NOMO-1 treated with DMSO at 0.1 percent for 48 hours (cell line): ENCODE results near the gene FADD.
"Not testable (repeated sequence)": the region's sequence is repeated elsewhere in the genome, so short reads cannot be mapped to it uniquely, and the experiment has no call there.

Source experiments
- DNase-seq: peaks from one replicate; lab custom pipeline; 2025; ENCODE audit not compliant: unreplicated experiment; lab: John Stamatoyannopoulos, UW

FADD gene

DNA sequence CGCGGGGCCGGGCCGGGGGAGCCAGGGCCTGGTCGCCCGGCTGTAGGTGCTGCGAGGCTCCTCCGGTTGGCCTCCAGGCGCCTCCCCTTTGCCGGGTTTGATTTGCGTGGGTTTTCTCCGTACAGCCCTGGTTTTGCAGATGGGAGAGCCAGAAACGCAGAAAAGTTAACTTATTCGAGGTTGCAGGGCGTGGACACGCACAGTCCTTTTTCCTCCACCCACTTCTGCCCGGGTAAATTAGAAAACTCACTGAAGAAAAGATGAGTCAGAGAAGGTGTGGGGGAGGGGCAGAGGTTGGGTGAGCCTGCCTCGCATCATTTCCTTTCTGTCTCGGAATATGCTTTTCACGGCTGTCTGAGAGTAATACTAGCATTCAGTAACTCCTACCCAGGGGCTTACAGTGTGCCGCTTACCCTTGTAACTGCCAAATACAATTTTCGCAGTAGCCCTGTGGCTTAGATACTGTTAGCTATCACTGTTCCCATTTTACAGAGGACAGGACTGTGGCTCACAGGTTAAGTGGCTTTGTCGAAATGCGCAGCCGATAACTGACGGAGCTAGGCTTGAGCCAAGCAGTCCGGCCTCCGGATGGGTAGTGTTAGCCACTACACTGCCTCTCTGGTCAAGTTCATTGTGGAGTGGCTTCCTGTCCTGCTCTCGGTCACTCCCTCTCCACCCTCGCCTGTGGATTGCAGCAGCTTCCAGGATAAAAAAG is 812 bp downstream of the FADD start:
- peak; percentile 84 for DNase-seq

DNA sequence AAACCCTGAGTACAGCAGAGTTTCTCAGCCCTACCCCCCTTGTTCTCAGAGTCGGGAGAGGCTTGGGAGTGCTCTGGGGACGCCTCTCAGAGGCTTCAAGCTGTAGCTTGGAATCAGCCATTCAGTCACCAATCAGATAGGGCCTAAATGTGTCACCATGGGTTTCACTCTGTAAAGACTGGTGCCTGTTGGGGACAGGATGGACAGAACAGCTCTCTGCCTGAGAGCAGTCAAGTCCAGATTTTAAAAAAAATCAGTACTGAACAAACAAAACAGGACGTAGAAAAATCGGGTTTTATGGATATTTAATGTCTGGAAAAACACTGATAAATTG is 1.3 kb downstream of the FADD start:
- DNase-seq, result no peak

DNA sequence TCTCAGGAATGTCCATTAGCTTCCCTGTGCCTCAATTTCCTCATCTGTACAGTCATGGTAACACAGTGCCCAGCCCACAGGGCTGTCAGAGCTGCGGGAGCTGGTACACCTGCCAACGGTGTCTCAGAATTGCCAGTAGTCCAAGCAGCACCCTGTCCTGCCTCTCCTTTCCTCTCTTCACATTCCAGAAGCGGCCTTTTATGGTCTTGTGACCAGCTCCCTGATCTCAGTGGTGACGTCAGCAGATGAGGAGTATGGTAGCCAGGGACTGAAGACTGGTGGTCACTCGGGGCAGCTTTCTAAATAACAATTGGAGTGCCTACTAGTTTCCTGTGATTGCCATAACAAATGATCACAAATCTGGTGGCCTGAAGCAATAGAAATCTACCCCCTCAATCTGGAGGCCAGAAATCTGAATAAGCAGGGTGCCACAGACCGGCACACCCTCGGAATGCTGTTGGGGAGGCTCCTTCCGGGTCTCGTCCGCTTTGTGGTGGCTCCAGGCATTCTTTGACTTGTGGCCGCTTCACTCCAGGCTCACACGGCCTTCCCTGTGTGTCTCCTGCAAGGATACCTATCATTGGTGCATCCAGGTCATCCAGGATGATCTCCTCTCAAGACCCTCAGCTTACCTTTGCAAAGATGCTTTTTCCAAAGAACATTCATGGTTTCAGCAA is 2.1 kb downstream of the FADD start:
- DNase-seq, result no peak

DNA sequence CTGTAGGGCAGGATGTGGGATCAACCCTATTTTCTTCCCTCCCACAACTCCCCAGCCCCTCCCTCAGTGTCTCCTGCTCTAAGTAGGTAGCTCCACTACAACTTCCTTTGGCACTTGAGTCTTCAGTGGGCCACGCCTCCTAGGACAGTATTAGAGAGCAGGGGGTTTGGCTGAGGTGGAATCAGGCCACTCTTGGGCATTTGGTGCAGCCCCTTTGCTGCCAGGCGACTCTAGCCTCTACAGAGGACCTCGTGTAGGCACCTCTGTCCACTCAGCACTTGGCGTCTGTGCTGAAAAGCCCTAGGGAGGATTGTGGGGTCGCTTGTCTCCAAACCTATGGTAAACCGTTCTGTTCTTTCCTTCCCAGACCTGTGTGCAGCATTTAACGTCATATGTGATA is 2.7 kb downstream of the FADD start:
- DNase-seq, result no peak

DNA sequence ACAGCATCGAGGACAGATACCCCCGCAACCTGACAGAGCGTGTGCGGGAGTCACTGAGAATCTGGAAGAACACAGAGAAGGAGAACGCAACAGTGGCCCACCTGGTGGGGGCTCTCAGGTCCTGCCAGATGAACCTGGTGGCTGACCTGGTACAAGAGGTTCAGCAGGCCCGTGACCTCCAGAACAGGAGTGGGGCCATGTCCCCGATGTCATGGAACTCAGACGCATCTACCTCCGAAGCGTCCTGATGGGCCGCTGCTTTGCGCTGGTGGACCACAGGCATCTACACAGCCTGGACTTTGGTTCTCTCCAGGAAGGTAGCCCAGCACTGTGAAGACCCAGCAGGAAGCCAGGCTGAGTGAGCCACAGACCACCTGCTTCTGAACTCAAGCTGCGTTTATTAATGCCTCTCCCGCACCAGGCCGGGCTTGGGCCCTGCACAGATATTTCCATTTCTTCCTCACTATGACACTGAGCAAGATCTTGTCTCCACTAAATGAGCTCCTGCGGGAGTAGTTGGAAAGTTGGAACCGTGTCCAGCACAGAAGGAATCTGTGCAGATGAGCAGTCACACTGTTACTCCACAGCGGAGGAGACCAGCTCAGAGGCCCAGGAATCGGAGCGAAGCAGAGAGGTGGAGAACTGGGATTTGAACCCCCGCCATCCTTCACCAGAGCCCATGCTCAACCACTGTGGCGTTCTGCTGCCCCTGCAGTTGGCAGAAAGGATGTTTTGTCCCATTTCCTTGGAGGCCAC is 3.3 kb downstream of the FADD start:
- DNase-seq, result no peak

DNA sequence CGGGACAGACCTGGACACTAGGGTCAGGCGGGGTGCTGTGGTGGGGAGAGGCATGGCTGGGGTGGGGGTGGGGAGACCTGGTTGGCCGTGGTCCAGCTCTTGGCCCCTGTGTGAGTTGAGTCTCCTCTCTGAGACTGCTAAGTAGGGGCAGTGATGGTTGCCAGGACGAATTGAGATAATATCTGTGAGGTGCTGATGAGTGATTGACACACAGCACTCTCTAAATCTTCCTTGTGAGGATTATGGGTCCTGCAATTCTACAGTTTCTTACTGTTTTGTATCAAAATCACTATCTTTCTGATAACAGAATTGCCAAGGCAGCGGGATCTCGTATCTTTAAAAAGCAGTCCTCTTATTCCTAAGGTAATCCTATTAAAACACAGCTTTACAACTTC is 3.9 kb downstream of the FADD start:
- DNase-seq, result no peak

DNA sequence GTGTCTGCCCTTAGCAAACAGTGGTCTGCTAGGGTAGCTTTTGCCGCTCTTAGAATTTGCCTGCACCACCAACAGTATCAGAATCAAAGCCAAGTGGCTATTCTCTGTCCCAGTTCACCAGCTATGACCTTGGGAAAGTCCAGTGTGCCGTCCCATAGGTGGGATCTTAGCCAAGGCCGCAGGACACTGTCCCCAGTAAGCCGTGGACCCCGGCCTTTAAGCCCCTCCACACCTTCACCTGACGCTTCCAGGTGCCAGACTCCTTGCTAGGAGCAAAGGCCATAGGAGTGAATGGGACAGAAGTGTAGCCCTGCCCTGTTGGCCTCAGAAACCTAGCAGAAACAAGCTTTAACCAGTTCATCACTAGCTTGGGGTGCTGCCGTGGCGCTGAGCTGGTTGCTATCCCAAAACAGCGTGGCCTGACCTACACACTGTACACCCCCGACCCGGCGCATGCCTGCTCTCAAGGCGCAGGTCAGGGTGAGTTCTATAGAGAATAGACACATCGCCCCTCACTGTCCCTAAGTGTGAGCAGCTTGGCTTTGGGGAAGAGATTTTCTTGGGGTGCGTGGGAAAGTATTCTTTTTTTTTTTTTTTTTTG is 4.5 kb downstream of the FADD start:
- DNase-seq, result no peak

DNA sequence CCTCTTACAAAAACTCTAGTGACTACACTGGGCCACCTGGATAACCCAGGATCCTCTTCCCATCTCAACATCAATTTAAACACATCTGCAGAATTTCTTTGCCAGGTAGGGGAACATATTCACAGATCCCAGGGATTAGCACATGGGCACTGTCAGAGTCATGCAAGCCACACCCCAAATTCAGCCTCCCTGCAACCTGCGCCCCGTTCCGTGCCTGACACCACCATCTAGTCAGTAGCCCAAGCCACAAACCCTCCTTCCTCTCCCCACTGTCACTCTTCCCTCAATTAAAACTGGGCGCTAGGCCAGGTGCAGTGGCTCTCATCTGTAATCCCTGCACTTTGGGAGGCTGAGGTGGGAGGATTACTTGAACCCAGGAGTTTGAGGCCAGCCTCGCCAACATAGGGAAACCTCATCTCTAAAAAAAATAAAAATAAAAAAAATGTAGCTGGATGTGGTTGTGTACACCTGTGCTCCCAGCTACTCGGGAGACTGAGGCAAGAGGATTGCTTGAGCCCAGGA is 6.4 kb downstream of the FADD start:
- no peak for DNase-seq

DNA sequence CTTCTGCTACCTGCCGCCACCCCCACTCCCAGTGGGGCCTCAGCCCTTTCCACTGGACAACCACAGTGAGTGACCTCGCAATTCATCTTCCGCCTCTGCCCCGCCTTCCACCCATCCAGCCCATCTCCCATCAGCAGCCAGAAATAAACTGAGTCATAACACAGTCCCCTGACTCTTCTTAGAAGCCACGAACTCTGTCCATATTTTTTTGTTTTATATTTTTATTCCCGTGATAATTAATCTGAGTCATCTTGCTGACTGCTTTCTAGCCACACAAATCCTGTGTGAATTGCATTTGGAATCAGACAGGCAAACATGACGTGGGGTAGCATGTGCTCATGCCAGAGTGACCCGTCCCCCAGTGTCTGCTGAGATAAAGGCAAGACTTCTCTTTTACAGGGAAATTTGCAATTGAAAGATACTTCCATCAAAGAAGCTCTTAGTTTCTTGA is 7.0 kb downstream of the FADD start:
- no peak for DNase-seq

DNA sequence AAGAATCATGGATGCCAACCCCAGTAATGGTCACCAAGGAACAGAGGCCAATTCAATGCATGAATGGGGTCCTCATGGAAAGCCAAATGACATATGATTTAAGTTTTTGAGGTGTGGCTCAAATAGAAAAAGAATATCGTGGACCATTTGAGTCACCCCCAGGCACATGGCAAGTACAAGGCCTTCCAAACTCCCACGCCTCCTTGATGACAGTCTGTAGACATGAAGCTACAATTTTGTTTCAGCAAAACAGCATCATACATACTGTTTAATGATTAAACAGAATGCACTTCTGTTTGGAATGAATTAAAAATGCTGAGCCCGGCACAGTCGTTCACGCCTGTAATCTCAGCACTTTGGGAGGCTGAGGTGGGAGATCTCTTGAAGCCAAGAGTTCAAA is 7.4 kb downstream of the FADD start:
- DNase-seq, result no peak

DNA sequence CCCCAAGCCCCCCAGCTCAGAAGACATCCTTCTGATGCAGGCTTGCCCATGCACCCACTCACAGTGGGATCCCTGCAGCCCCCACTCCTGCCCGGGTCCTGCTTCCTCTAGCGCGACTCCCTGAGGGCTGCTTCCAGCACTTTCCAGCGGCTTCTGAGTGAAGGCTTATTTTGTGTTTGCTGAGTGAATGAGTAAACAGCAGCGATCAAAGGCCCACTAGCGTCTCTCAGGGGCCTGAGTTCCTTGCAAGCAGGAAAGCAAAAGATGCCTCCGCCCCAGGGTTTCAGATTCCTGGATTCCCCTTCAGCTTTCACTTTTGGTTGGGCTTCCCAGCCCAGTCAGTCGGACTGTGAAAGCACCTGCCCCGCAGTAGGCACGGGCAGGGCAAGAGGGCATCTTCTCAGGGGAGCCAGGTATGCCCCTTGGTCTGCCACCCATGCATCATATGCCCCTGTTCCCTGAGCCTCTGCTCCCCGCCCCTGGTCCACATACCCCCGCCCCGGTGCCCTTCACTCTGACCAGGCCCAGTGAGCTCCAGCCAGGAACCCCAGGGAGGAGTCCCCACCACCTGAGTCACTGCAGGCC is 9.2 kb downstream of the FADD start:
- DNase-seq, result no peak

DNA sequence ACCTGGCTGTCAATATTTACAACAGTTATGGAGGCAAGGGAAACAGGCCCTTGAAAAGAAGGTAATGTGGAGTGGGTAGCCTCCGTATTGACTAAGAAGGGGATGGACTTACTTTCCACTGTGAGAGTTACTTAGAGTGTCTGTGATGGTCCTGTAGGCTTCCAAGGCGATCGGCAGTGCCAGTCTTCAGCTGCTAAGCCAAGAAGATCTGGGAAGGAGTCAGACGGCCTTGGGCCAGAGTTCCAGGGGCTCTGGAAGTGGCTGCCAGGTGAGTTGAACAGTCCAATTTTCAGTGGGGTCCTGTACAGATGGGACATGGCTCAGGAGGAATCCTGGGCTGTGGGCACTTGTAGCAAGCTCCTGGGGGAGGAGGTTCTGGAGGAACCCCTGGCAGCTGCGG is 14.3 kb downstream of the FADD start:
- not testable (repeated sequence) for DNase-seq

DNA sequence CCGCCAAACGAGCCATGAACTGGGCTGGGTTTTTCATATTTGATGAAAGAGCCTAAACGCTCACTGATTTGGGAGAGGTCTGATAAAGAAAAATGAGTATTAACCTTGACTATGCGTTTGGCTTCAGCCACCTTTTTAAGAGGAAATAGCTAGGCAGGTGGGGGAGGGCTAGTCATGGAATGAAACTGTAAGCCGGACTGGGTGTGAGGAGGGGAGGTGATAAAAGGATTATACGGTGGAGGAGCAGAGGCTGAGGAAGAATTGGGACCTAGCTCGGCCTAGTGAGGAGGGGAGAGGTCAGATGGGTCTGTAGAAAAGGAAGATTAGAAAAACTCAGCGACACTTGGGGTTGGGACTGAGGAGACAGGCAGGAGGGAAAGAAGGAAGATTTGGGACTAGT is 15.0 kb downstream of the FADD start:
- DNase-seq, result not testable (repeated sequence)

DNA sequence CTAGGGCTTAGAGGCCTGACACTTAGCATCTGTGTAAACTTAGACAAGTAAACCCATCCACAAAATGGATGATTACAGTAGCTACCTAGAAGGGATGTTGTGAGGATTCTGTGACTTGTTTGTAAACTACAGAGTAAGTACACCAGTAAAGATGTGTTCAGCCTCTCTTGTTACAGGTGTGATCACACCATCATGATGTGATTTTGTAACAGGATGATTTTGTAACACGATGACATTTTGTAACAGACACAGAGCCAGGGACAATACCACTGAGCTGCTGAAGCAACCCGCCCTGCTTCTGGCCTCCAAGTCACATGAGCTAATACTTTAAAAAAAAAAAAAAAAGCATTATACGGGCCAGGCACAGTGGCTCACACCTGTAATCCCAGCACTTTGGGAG is 17.0 kb downstream of the FADD start:
- DNase-seq, result peak; percentile 52

DNA sequence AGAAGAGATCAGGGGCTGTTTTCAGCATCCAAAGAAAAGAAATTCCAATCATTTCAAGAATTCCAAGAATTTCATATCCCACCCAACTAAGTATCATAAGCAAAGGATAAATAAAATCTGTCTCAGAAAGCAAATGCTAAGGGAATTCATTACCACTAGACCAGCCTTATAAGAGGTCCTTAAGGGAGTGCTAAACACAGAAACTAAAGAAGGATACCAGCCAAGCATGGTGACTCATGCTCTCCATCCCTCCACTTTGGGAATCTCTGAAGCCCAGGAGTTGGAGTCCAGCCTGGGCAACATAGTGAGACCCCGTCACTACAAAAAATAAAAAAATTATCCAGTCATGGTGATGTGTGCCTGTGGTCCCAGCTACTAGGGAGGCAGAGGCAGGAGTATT is 17.8 kb downstream of the FADD start:
- no peak for DNase-seq

DNA sequence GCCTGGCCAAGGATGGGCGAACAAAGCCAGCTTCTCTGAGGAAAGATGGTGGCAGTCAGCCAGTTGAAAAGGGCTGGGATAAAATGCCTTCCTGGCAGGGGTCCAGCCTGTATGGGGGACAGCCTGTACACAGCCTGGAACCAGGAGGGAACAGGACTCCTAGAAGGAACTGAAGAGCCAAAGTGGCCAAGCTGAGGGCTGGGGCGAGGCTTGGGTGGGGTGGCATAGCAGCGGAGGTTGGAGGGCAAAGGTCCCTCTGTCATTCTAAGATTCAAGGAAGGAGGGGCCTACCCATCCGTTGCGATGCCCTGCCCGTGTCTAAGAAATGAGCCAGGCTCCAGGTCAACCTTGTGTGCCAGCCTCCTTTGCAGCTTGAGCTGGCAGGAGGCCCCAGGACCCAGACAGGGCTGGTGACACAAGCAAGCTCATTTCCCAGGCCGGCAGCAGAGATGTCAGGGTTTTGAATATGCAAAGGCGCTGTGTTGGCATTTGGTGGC is 22.6 kb downstream of the FADD start:
- no peak for DNase-seq

DNA sequence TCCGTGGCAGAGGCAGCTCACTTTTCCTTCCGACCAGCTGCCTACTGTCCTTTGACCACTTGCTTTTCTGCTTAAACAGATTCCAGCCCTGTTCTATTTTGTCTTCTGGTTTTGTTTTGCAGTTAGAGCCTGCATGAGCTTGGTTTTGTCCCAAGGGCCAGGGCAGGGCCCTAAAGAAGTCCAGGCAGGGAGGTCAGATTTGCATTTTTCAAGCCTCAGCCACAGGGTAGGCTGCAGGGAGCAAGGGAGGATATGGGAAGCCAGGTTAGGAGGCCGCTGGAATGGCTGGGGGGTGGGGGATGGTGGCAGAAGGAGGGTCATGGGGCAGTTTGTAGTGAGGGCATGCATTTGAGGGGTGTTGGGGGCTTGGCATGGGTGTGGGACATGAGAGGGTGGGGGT is 23.1 kb downstream of the FADD start:
- no peak for DNase-seq

DNA sequence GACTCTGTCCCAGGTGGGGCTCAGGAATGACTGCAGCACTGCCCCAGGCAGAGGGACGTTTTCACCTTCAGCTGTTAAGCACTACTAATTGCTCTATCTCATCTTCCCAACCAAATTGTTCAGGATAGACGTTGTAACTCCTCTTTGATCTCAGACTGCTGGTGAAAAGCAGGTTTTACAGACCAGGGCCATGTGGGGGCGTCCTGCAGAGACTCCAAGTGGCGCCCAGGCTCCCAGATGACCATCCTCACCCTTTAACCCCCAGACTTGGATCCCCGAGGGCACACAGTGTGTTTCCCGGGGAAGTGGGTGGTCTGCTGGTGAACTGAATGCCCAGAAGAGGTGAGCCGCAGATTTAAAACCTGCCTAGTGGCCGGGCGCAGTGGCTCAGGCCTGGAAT is 23.9 kb downstream of the FADD start:
- DNase-seq, result no peak

DNA sequence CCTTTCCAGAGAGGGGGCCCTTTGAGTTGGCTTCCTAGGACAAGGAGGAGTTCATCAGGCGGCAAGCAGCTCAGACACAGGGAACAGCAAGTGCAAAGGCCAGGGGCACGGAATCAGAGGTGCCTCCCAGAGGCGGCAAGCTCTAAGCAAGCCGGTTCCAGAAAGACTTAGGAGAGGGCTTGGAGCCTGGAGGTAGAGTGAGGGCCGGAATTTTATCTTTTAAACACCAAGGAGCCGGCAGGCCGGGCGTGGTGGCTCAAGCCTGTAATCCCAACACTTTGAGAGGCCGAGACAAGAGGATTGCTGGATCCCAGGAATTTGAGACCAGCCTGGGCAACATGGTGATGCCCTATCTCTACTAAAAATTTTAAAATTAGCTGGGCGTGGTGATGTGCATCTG is 26.6 kb downstream of the FADD start:
- DNase-seq, result no peak

DNA sequence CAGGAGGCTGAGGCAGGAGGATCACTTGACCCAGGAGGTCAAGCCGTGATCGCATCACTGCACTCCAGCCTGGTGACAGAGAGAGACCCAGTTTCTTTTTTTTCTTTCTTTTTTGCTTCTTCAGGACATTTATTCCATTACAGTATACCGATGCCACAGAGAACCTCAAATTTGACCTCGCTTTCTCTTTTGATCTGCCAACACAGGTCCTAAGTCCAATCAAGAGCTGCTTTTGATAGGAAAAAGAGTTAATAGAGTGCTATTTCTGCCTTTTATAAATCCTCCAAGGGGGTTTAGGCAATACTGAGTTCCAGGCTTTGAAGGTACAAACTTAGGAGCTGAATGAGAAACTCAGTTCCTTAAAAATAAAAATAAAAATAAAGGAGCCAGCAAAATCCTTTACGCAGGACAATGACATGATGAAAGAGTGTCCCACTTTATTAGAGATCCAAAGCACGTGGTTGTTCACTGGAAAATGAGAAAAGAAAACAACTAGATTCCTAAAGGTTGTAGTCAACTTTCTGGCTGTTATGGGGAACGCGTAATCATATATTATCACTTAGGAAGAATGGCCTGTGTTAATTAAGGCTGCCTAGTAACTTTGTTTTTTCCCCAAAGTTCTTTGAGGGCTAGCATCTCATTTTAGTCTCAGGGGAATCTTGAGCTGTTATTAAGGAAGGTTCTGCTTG is 27.2 kb downstream of the FADD start:
- no peak for DNase-seq
